HepG2 (cell line): Measurements from ENCODE around the gene TUBB4A. TPM values are rescaled to one million over a fixed set of nuclear protein-coding genes. Genes with fewer than 3 reads are reported as not detected.

Experiments used
- ATAC-seq: fragments of 200-7000 bp; cut with Tn5 transposase; 3 replicates; pipeline ENCODE4 v1.9.1; 2020; ENCODE audit warnings: mild to moderate bottlenecking, moderate library complexity
- BruUV-seq: library from RNA; stranded (reverse); fragments of 400-500 nt; replicated peaks from 2 replicates; lab custom pipeline; 2021; lab: Mats Ljungman, UMichigan
- CTCF ChIA-PET: fragments of 300-600 bp; formaldehyde crosslinking; extraction: SDS; loops from one replicate; lab custom pipeline; 2021; ENCODE audit warnings: low total read pairs, inconsistent platforms, low intra/inter-chr PET ratio; lab: Yijun Ruan, JAX
- POLR2A ChIA-PET: fragments of 350-600 bp; sonication (Branson Sonifier 250); formaldehyde crosslinking; loops from one replicate; lab custom pipeline; 2020; ENCODE audit warnings: antibody characterized with exemption, inconsistent platforms; lab: Yijun Ruan, JAX
- DNase-seq: peaks from one replicate; pipeline ENCODE4 v3.0.0-alpha.2; 2015; ENCODE audit warnings: low spot score
- FAIRE-seq: peaks from 3 replicates; lab custom pipeline; 2011; peaks lifted over from hg19 to GRCh38; lab: Jason Lieb, UNC
- H2AFZ ChIP-seq: one replicate; pipeline ENCODE4 v1.6.1; 2011; ENCODE audit warnings: low read length, inconsistent platforms
- H3K27ac ChIP-seq: fragments of 300-600 bp; 3 replicates; pipeline ENCODE4 v1.8.0; 2011; ENCODE audit warnings: mixed run types, mild to moderate bottlenecking, mixed read lengths, low read length, inconsistent platforms; ENCODE audit not compliant: insufficient read depth; ENCODE audit errors: extremely low read length
- H3K27me3 ChIP-seq, 2 experiments: fragments of 200-600 bp in 1 of 2; 2 replicates in 1 of 2; 3 replicates in 1 of 2; pipeline versions ENCODE4 v1.6.0 to v1.8.0; 2011; ENCODE audit warnings: low read length in 2 of 2, mild to moderate bottlenecking in 2 of 2, moderate library complexity in 2 of 2, inconsistent platforms in 1 of 2; ENCODE audit not compliant: insufficient read depth in 2 of 2, control insufficient read depth in 1 of 2
- H3K36me3 ChIP-seq, 2 experiments: fragments of 200-600 bp in 1 of 2; replicated peaks in 1 of 2; 2 replicates in 1 of 2; 3 replicates in 1 of 2; pipeline versions ENCODE4 v1.5.1 to v1.8.0; 2011; ENCODE audit warnings: low read length in 2 of 2, inconsistent platforms in 1 of 2; ENCODE audit not compliant: insufficient read depth in 2 of 2, control insufficient read depth in 1 of 2
- H3K4me1 ChIP-seq: 2 replicates; pipeline ENCODE4 v1.5.1; 2012; ENCODE audit warnings: low read length, inconsistent platforms; ENCODE audit not compliant: insufficient read depth
- H3K4me2 ChIP-seq: 2 replicates; pipeline ENCODE4 v1.6.0; 2011; ENCODE audit warnings: low read depth, low read length, inconsistent platforms
- H3K4me3 ChIP-seq, 3 experiments: fragments of 200-600 bp in 1 of 3; sonication (generic), shearing (Covaris generic) in 1 of 3; replicated peaks in 1 of 3; 2 replicates each; pipeline ENCODE4 v1.5.1; 2011 to 2016; ENCODE audit warnings: low read length in 3 of 3, inconsistent platforms in 2 of 3, low read depth in 2 of 3, mild to moderate bottlenecking in 2 of 3, control low read depth in 1 of 3, mixed read lengths in 1 of 3; ENCODE audit not compliant: insufficient read depth in 1 of 3
- H3K79me2 ChIP-seq: one replicate; pipeline ENCODE4 v1.6.1; 2011; ENCODE audit warnings: low read length, inconsistent platforms; ENCODE audit not compliant: insufficient read depth
- H3K9ac ChIP-seq: 2 replicates; pipeline ENCODE4 v1.6.0; 2011; ENCODE audit warnings: mild to moderate bottlenecking, low read depth, low read length, inconsistent platforms; ENCODE audit not compliant: insufficient read depth
- H3K9me3 ChIP-seq: 2 replicates; pipeline ENCODE4 v1.5.1; 2012; ENCODE audit warnings: mild to moderate bottlenecking, low read length
- H4K20me1 ChIP-seq: 2 replicates; pipeline ENCODE4 v1.6.0; 2011; ENCODE audit warnings: inconsistent platforms, mild to moderate bottlenecking, low read length, moderate library complexity; ENCODE audit not compliant: insufficient read depth
- ADNP ChIP-seq: sonication (generic); formaldehyde crosslinking; IDR thresholded peaks from 2 replicates; pipeline ENCODE4 v1.4.0; 2020; ENCODE audit warnings: missing genetic modification reagents
- JDP2 ChIP-seq: sonication (generic); formaldehyde crosslinking; IDR thresholded peaks from 2 replicates; pipeline ENCODE4 v1.8.1; 2022; ENCODE audit warnings: missing genetic modification reagents, borderline replicate concordance
- KMT2A ChIP-seq: sonication (generic); formaldehyde crosslinking; IDR thresholded peaks from 2 replicates; pipeline ENCODE4 v1.4.0; 2020; ENCODE audit warnings: missing genetic modification reagents
- RAD51 ChIP-seq: fragments of 450-650 bp; IDR thresholded peaks from 2 replicates; pipeline ENCODE4 v1.6.1; 2016; ENCODE audit warnings: borderline replicate concordance
- SKIL ChIP-seq: sonication (generic); formaldehyde crosslinking; IDR thresholded peaks from 2 replicates; pipeline ENCODE4 v1.8.0; 2022; ENCODE audit warnings: missing genetic modification reagents, mild to moderate bottlenecking, moderate library complexity, borderline replicate concordance
- SNAPC2 ChIP-seq: sonication (generic); formaldehyde crosslinking; IDR thresholded peaks from 2 replicates; pipeline ENCODE4 v1.8.1; 2022; ENCODE audit warnings: mild to moderate bottlenecking, missing genetic modification reagents
- ZNF556 ChIP-seq: sonication (generic); formaldehyde crosslinking; IDR thresholded peaks from 2 replicates; pipeline ENCODE4 v1.4.0; 2020; ENCODE audit warnings: mild to moderate bottlenecking, missing genetic modification reagents, borderline replicate concordance
- ZNF607 ChIP-seq: sonication (generic); formaldehyde crosslinking; IDR thresholded peaks from 2 replicates; pipeline ENCODE4 v1.5.1; 2020; ENCODE audit warnings: missing genetic modification reagents, mild to moderate bottlenecking, borderline replicate concordance
- WGBS: methylation state at CpG from one replicate; pipeline ENCODE4 v1.1.6; 2017; ENCODE audit warnings: low lambda C conversion rate; 5-methylcytosine and 5-hydroxymethylcytosine counted together
- in situ Hi-C: cut with HindIII; loops from 2 replicates; pipeline ENCODE4 v1.10.0; 2017; ENCODE audit warnings: low pct_unique_long_range_greater_than_20kb; ENCODE audit not compliant: extremely low pct_ligation_motif_present
- intact Hi-C: fragments of 100-400 bp; cut with micrococcal nuclease; formaldehyde crosslinking; loops from one replicate; pipeline ENCODE4 v1.10.0; 2022; ENCODE audit not compliant: unreplicated experiment
- polyA plus RNA-seq, 8 experiments: library from polyadenylated mRNA; depleted of rRNA in 3 of 8; stranded (reverse) in 7 of 8; unstranded in 1 of 8; fragments of >200 nt; fragmentation: Illumina TruSeq in 4 of 8; extraction: Trizol in 4 of 8; gene quantifications; 2 replicates each; pipeline versions ENCODE4 v1.2.1 to v1.2.3, GENCODE V29; 2011 to 2016; ENCODE audit warnings: low read depth in 4 of 8, missing spikeins in 1 of 8, mixed read lengths in 1 of 8; ENCODE audit not compliant: insufficient read depth in 1 of 8
- total RNA-seq, 5 experiments: library from RNA; depleted of rRNA; stranded (reverse); fragments of >200 nt; fragmentation: Illumina TruSeq; extraction: Trizol; gene quantifications; 2 replicates each; pipeline ENCODE4 v1.2.3, GENCODE V29; 2016; ENCODE audit warnings: low read depth in 1 of 5

Gene TUBB4A
- total and polyA plus RNA-seq, 2 of the 13 experiments (the other 11 are each of a cell fraction or from before 2014, with no cell fraction given): not detected

- H3K9me3 ChIP-seq: no peaks in the 10 kb centered on the region
- peaks cover 22% of the 10 kb centered on the region; the same call in 1 of the 2 replicates for H3K4me1 ChIP-seq
- H3K79me2 ChIP-seq: no peaks in the 10 kb centered on the region
- H3K27ac ChIP-seq: no peak overlapping the region
- ATAC-seq (no peak), FAIRE-seq (no peak), DNase-seq (no peak)
- TF ChIP-seq ZNF556 (CRISPR knock-in tag) (no peak), SKIL (CRISPR knock-in tag) (no peak)
- BruUV-seq: no TSS peak
- H3K36me3 ChIP-seq: no peaks in the 10 kb centered on the region
- CTCF ChIA-PET: no interaction called here
- H4K20me1 ChIP-seq: no peaks in the 10 kb centered on the region
- intact Hi-C loops: no loop called here
- peaks cover under 1% of the 10 kb centered on the region in 2 experiments; a peak in 2 of 5 replicates for H3K27me3 ChIP-seq
- POLR2A ChIA-PET: no interaction called here
- 5% methylated on average over 8 of the region's 9 CpGs for WGBS
- in situ Hi-C loops: no loop called here
- no peak overlapping the region for H3K9ac ChIP-seq
- H3K4me2 ChIP-seq: no peak overlapping the region
- H2AFZ ChIP-seq: no peak overlapping the region
- H3K4me3 ChIP-seq: no peak overlapping the region
Measured at GRCh38 chr19:6473647-6474046, 28.5 kb downstream of the TUBB4A start.

GRCh38 chr19:6472713-6473112, 29.4 kb downstream of the TUBB4A start:
- Histone ChIP-seq H3K4me1 (peaks cover 22% of the 10 kb centered on the region; the same call in 1 of the 2 replicates), H3K4me2 (no peak overlapping the region), H3K79me2 (no peaks in the 10 kb centered on the region), H4K20me1 (no peaks in the 10 kb centered on the region), H3K4me3 (no peak overlapping the region), H2AFZ (no peak overlapping the region), H3K9ac (no peak overlapping the region), H3K27me3 (no peaks in the 10 kb centered on the region), H3K27ac (no peak overlapping the region), H3K9me3 (no peaks in the 10 kb centered on the region), H3K36me3 (no peaks in the 10 kb centered on the region)
- DNase-seq: no peak
- ChIA-PET CTCF (no interaction called here), POLR2A (no interaction called here)
- no CpG with 5 or more reads among the region's 4 CpGs for WGBS
- no TSS peak for BruUV-seq
- intact Hi-C loops: no loop called here
- in situ Hi-C loops: no loop called here
- ATAC-seq: no peak
- TF ChIP-seq SNAPC2 (CRISPR knock-in tag) (no peak), KMT2A (CRISPR knock-in tag) (no peak), ZNF607 (CRISPR knock-in tag) (no peak), ADNP (CRISPR knock-in tag) (no peak), RAD51 (no peak), JDP2 (no peak)
- no peak for FAIRE-seq
